Measurements from ENCODE around the gene C11orf52.

- TF ChIP-seq, protein P1, sequence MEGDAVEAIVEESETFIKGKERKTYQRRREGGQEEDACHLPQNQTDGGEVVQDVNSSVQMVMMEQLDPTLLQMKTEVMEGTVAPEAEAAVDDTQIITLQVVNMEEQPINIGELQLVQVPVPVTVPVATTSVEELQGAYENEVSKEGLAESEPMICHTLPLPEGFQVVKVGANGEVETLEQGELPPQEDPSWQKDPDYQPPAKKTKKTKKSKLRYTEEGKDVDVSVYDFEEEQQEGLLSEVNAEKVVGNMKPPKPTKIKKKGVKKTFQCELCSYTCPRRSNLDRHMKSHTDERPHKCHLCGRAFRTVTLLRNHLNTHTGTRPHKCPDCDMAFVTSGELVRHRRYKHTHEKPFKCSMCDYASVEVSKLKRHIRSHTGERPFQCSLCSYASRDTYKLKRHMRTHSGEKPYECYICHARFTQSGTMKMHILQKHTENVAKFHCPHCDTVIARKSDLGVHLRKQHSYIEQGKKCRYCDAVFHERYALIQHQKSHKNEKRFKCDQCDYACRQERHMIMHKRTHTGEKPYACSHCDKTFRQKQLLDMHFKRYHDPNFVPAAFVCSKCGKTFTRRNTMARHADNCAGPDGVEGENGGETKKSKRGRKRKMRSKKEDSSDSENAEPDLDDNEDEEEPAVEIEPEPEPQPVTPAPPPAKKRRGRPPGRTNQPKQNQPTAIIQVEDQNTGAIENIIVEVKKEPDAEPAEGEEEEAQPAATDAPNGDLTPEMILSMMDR (IDR thresholded peaks at IDR 0.05): no peak
- no peak for TF ChIP-seq POLR2A (IDR thresholded peaks at IDR 0.05)
Observed at GRCh38 chr11:111966678-111967077, 48.0 kb downstream of the C11orf52 start.
